COLO668 (cell line): ENCODE measurements around the gene RAD51B.
A peak's percentile ranks its signal among the peaks of the same experiment; 100 is the strongest.

Experiments used
- DNase-seq: peaks from one replicate; lab custom pipeline; 2025; ENCODE audit not compliant: unreplicated experiment; lab: John Stamatoyannopoulos, UW

Gene RAD51B

GRCh38 chr14:68668028-68668427 is 848.4 kb downstream of the RAD51B start:
- DNase-seq, result no peak

- DNase-seq, result no peak
These were observed 849.0 kb downstream of the RAD51B start for GRCh38 chr14:68668531-68668930.

- no peak for DNase-seq
These were observed 849.5 kb downstream of the RAD51B start for GRCh38 chr14:68669111-68669511.

DNA sequence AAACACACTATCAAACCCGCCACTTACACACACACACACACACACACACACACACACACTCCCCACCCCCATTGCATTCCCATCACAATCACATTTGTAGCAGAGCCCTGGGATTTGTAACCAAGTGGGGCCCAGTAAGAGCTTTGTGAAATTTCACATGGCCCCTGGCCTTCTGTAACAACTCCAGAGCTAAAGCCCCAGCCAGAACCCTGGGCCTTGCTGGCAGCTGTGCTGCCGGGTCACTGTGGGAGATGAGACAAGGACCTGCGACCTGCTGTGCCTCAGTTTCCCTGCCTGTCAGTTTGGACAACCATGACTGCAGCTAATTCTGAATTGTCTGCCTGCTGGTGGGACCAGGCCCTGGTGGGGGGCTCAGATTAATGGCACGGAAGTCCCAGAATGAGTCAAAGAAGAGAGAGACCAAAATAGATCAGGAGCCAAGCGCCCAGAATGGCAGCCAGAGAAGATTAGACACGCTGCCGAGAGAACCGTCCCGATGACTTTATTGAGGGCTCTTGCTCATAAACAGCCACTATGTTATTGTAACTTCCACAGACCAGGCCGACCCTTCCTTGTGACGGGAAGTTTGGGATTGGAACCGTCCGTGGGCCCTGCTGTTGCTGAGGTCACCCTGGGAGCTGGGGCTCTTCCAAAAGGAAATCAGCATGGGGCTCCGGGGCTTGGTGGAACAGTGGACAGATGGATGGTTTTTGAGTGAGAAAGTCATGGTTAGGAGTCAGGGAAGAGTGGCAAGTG is 850.2 kb downstream of the RAD51B start:
- no peak for DNase-seq

DNA sequence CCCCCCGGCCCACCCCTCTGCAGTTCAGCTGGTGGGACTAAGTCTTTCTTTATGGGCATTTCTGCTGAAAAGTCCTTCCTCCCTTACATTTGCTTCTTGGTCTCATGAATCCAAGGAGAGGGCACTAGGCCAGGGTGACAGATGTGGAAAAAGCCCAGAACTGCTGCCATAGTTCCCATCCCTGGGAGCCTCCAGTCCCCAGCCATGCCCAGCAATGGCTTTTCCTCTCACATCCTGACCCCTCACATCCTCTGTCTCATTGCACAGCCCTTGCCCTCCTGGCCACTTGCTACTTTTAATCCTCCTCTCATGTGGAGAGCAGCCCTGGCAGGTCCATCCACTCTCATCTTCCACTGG is 850.8 kb downstream of the RAD51B start:
- no peak for DNase-seq

DNA sequence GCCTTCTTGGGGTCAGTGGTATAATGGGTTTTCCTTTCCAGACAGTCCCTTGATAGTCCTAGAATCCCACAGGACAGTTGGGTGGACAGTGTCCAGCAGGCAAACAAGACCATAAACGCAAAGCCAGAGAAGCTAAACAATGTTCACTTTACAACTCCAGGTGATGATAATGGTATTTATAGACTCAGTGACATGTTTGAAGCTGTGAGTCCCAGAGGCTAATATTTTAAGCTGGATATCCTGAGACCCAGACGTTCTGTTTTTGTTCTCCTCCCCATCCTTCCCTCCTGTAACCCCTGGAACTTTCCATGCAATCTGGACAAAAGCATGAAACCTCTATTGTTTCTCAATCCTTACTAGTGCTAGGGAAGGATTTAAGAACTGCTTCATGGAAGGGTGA is 852.3 kb downstream of the RAD51B start:
- no peak for DNase-seq

DNA sequence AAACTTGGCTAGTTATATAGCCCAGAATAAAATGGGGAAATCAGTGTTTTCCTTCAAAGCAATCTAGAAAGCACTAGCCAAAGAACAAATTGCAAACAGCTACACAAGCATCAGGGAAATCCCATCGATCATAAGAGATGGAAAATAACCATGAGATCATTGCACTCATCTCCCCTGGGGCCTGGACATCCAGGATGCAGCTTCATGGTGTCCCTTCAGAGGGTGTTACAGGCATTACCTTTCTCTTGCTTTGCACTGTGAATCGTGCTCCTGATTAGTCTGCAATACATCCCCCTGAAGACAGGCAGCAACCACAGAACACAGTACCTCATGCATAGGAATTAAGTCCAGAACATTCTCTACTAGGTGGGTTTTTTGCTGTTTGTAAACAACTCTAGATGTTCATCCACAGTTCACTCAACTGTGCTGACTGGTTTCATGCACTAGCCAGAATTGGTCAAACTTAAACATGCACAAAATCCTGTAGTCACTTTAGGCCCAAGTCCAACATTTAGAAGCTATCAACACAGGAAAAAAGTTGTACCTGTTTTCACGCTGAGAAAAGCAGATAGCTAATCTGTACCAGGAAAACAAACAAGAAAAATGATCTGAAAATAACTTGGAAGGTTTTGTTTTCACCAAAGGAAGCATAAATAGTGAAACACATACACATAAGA is 853.2 kb downstream of the RAD51B start:
- DNase-seq, result no peak

GRCh38 chr14:68673464-68673863 is 853.9 kb downstream of the RAD51B start:
- no peak for DNase-seq

DNA sequence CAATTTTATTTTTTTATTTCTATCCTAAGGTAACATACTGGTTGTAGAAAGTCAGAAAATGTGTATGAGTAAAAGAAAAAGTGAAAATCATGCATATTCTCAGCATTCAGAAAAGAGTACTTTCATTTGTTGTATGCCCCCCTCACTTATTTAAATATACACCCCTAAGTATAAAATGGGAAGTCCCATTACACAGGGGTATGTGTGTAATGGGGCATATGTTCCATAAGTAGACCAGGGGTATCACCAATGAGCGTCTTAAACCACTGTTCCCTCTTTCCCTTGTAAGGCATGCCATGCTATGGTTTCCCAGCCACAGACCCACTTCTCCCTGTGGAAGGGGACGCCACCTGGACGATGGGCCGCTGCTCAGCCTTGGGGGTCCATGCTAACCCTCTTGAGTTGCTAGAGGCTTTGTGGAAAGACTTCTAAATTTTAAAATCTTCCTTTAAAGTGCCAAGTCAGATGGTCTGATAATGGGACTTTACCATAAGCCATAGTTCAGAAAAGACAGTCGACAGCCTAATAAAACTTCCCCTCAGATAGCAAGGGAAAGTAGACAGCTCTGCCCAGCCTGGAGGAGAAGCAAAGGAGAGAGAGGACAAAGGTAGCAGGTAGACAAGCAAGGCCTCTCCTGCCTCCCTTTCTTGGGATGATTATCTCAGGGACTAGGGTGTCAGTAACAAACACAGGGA is 855.1 kb downstream of the RAD51B start:
- no peak for DNase-seq

DNA sequence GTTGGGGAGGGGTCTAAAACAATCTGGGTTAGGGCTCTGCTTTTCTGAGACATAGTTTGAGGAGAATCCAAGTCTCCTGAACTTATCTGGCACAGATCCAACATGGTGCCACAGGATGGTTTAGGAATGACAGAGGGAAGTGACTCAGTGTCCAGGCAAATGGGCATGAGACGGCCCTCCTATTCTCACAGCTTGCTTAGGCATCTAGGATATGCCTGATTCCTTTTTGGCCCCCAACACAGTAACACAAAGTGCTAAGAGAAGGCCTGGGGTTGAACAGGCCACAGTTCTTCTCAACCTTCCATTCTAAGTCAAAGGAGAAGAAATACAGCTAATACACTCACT is 855.6 kb downstream of the RAD51B start:
- no peak for DNase-seq

DNA sequence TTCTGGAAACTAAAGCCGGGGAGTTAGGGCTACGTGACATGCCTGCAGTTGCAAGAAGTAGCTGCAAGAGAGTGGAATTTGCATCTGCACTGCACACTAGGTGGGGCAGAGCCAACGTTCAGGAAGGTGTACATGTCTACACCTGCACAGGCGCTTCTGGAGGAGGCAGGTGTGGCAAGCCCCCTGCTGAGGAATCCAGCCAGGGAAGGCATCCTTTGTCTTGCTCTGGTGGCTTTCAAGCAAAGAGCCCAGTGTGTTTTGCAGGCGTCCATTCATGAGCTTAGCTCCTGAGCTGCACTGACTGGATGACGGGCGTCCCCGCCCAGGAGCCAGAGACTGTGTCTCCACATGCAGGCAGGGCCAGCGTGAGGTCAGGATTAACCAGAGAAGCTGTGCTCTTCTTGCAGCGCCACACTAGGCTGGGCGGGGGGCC is 856.9 kb downstream of the RAD51B start:
- DNase-seq, result peak; percentile 79

GRCh38 chr14:68677476-68677875 is 857.9 kb downstream of the RAD51B start:
- no peak for DNase-seq

DNA sequence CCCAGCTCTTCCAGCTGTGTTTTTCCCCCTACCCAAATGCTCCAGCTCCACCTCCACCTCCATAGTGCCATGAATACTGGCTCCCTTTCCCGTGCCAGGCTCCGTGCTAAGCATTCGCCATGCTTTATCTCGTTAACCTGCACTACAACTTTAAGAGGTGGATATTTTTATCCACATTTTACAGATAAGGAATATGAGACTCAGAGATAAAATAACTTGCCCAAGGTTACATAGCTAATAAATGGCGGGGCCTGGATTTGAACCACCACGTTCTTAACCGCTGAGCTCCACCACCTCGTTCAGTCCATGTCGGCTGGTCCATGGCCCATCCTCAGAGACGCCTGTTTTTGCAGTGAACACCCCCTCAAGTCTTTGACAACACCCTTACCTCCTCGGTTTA is 858.3 kb downstream of the RAD51B start:
- DNase-seq, result no peak

DNA sequence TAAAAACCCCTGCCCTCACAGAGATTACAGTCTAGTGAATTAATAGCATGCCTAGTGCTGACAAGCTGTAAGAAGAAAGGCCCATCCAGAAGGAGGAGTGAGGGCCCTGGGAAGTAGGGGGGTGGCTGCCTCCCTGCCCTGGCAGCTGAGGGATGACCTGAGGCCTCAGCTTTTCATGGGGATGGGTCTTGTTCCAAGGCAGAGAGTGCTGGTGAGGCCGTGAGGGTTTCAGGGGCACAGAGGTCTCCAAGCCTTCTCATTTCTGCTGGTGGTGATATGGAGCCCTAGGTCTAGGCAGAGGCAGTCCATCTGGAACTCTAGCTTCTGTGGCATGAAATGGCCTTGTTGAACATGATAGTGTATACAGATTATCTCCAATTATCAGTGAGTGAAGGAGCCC is 858.9 kb downstream of the RAD51B start:
- DNase-seq, result no peak

GRCh38 chr14:68679301-68679700 is 859.7 kb downstream of the RAD51B start:
- DNase-seq, result no peak

- DNase-seq, result no peak
These were observed 860.3 kb downstream of the RAD51B start for GRCh38 chr14:68679746-68680467.

GRCh38 chr14:68680541-68681051 is 861.0 kb downstream of the RAD51B start:
- DNase-seq, result no peak

- no peak for DNase-seq
These were observed 861.9 kb downstream of the RAD51B start for GRCh38 chr14:68681256-68682011.

GRCh38 chr14:68682166-68683103 is 862.9 kb downstream of the RAD51B start:
- DNase-seq, result no peak

- DNase-seq, result no peak
These were observed 863.7 kb downstream of the RAD51B start for GRCh38 chr14:68683326-68683725.
